Fibroblast of villous mesenchyme (primary cell): ENCODE results near the gene ACY1. TPM values are rescaled to one million over a fixed set of nuclear protein-coding genes. Genes with fewer than 3 reads are reported as not detected.
A peak's percentile ranks its signal among the peaks of the same experiment; 100 is the strongest.

Source experiments
- DNase-seq: peaks from one replicate; pipeline ENCODE4 v3.0.0-alpha.2; 2010; ENCODE audit warnings: low read depth
- H3K4me3 ChIP-seq: 2 replicates; pipeline ENCODE4 v1.5.1; 2011; ENCODE audit warnings: low read depth, mild to moderate bottlenecking, low read length
- total RNA-seq: library from RNA; depleted of rRNA; stranded (reverse); fragments of >200 nt; gene quantifications from 2 replicates; pipeline ENCODE4 v1.2.3, GENCODE V29; 2012
- TF ChIP-seq, protein P1 (sequence below): IDR thresholded peaks from 2 replicates; pipeline ENCODE4 v1.5.1; 2012; ENCODE audit warnings: low read depth, mild to moderate bottlenecking, low read length; ENCODE audit not compliant: insufficient read depth

Gene ACY1
- total RNA-seq, result 23.3 and 37.7 TPM in 2 replicates

DNA sequence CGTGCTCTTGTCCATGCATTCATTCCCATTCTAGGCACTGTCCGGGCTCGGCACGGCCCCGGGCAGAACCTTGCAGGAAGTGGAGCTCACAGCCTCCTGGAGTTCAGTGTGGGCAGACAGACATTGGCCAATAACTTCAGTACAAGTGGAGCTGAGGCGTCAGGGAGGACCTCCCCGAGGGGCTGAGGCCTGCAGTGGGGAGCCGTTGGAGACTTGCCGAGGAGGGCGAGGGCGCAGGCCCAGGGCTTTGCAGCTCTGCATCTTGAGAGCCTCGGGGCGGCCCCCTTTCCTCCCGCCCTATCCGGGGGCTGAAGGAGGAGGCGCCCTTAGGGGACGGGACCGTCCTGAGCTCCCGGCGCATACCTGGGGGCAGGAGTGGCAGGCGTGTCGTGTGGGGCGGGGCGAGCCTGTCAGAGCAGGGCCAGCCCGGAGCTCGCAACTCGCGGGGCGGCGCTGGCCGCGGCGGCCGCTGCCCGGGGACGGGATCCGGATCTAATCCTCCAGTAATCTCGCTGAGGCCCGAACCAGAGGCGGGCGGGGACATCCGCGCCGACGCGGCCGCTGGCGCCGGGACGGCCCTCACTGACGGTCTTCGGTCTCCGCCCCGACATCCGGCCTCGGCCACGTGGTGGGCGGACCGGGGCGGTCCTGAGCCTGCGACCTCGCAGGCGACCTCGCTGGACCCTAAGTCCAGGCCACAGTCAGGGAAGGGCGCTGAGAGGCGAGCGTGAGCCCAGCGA is at the start of gene ACY1:
Gene ACY1, plus strand, starts transcription at position 698 of the 740 bp plus-strand sequence. CDS start 530 bp downstream, outside the sequence.
- TF ChIP-seq, protein P1, sequence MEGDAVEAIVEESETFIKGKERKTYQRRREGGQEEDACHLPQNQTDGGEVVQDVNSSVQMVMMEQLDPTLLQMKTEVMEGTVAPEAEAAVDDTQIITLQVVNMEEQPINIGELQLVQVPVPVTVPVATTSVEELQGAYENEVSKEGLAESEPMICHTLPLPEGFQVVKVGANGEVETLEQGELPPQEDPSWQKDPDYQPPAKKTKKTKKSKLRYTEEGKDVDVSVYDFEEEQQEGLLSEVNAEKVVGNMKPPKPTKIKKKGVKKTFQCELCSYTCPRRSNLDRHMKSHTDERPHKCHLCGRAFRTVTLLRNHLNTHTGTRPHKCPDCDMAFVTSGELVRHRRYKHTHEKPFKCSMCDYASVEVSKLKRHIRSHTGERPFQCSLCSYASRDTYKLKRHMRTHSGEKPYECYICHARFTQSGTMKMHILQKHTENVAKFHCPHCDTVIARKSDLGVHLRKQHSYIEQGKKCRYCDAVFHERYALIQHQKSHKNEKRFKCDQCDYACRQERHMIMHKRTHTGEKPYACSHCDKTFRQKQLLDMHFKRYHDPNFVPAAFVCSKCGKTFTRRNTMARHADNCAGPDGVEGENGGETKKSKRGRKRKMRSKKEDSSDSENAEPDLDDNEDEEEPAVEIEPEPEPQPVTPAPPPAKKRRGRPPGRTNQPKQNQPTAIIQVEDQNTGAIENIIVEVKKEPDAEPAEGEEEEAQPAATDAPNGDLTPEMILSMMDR, result no peak
- DNase-seq, result peak; percentile 91
- H3K4me3 ChIP-seq, result peak within 1 kb of the TSS; percentile 66

DNA sequence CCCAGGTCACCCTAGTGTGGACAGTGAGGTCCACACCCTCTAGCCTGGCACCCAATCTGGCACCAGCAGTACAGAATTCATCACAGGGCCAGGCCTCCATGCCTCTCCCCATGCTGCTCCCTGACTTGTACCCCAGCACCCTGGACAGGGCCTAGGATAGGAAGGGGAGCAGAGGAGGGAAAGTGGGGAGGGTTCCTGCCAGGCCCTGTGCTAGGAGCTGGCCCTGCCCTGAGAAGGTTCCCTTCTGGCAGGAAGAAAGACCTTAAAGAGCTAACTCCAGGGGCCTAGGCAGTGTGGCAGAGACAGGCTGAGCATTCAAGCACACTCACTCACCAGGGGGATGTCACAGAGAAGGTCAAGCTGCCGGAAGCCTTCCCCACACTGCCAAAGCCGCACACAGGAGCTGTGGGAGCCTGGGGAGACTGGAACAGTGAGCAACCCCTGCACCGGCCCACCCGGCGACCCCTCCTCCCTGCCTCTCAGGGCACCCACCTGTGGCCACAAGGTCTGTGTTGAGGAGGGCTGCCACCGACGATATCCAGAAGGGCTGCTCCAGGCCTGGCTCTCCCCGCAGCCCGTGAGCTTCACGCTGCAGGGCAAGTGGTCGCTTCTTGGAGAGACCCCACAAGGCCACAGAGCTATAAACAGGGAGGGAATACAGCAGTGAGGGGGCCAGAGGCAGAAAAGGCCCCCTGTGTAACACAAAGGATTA is 49.0 kb upstream of the ACY1 start:
- no peak for DNase-seq
- TF ChIP-seq, protein P1, result no peak
- no peak overlapping the region for H3K4me3 ChIP-seq

DNA sequence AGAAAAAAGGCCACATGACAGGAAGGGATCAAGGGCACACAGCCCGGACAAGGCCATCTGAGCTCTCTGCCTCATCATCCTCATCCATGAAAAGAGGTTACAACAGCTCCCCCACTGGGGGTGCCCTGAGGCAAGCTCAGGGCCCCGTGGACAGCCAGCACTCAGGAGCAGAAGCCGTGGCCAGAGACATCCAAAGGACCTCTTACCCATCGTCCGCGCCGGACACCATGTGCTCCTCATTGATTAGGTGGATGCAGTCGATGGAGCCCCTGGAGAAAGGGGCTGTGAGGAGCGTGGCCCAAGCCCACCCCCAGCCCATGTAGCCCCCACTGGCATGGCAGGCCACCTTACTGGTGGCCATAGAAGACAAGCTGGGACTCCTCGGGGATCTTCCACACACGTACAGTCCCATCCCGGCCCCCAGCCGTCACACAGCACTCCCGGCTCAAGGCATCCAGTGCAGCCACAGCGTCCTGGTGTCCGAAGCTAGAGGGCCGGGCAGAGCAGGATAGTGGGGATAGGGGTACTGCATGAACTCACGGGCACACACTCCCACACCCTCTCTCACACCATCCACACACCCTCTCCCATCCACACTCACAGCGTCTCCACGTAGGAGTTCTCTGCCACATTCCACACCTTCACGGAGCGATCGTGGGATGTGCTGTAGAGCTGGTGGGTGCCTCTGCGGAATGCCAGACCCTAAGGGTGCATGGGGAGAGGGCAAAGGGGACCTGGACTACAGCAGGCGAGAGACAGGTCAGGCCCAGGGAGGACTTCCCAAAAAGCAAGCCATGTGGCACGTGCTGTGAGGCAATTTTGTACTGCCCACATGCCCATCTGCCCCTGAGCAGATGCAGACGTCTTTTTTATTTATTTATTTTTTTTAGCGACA is 48.1 kb upstream of the ACY1 start:
- no peak for DNase-seq
- TF ChIP-seq, protein P1, result no peak
- no peak overlapping the region for H3K4me3 ChIP-seq

DNA sequence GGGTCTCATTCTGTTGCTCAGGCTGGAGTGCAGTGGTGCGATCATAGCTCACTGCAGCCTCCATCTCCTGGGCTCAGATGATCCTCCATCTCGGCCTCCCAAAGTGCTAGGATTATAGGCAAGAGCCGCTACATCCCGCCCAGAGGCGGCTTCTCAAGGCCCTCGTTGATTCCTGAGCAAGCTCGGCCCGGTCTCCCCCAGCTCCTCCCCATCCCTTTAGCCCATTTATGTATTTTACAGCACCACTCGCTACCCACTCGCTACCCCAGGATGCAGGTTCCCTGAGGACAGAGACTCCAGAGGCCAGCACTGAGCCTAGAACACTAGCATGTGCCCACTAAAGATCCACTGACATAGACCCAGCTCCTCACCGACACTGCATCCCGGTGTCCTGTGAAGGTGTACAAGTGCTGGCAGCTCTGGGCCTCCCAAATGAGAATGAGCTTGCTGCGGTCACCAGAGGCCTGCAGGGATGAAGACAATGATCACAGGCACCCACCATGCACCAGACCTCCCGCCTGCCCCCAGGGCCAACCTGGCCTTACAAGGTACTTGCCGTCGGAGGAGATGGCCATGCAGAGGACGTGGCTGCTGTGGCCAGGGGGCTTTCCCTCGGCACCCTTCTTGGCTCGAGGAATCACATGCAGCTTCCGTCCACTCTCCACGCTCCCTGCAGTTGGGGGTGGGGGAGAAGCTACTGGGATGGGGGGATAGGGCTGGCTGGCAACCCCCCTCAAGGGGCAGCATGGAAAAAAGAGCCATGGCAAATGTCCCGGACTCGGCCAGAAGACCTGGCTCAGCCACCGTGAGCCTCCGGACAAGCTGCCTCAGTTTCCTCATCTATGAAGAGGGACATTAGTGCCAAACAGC is 47.2 kb upstream of the ACY1 start:
- no peak for DNase-seq
- TF ChIP-seq, protein P1, result no peak
- no peak overlapping the region for H3K4me3 ChIP-seq

DNA sequence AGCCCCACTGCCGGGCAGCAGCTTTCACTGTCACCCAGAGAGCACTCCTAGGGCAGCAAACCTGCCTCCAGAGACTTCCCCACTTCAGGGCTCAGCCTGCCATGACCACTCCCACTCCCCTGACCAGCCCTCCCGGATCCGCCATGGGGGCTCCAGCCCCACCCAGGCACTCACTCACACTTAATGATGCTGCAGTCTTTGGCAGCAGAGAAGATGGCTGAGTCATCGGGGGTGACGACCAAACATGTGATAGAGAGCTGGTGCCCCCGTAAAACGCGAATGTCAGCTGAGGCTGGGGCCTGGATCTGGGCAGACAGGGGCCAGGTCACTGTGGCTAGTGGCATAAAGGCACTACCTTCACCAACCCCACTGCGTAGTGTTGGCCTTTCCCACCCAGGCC is 46.3 kb upstream of the ACY1 start:
- TF ChIP-seq, protein P1, result no peak
- no peak for DNase-seq

More for the DNA sequence above, 46.3 kb upstream of the ACY1 start:
- no peak overlapping the region for H3K4me3 ChIP-seq
